GM19043 (cell line): ENCODE results near the gene LNPK.
"Not testable (repeated sequence)": the region's sequence is repeated elsewhere in the genome, so short reads cannot be mapped to it uniquely, and the experiment has no call there.

Source experiments
- ATAC-seq: cut with Tn5 transposase; IDR thresholded peaks from one replicate; pipeline ENCODE4 v1.9.1; 2021; ENCODE audit warnings: low read depth; ENCODE audit not compliant: unreplicated experiment

Gene LNPK, protein sequence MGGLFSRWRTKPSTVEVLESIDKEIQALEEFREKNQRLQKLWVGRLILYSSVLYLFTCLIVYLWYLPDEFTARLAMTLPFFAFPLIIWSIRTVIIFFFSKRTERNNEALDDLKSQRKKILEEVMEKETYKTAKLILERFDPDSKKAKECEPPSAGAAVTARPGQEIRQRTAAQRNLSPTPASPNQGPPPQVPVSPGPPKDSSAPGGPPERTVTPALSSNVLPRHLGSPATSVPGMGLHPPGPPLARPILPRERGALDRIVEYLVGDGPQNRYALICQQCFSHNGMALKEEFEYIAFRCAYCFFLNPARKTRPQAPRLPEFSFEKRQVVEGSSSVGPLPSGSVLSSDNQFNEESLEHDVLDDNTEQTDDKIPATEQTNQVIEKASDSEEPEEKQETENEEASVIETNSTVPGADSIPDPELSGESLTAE

DNA sequence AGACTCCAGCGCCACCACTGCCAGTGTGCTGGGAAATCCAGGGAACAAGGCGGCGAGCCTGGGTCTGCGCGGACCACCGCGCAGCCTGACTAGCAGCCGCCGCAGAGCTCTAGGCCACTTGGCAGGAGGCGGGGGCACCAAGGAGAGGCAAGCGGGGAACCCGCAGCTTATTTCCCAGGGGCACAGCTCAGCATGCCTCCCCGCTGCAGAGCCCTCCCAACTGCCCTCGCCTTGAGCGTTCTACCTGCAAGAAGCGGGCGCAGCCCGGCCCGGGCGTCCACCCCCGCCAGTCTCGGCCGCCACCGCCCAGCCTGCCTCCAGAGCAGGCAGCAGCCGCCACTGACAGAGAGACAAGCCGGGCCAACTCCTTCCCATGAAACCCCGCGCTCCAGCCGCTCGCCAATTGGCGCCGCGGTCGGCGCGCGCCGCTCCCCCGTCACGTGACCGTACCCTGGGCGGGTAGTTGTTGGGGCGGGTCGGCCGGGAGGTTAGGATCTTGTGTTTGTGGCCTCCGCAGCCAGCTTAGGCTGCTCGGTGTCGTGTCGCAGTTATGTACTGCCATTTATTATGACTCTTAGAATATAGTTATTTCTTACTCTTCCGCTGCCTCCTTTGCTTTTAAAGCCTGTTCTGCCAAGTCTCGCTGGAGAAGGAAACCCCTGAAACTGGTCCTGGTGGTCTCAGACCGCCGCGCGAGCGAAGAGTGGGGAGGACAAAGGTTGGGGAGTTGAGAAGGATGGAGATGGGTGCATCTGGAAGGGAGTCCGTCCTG is at the start of gene LNPK:
Gene LNPK, minus strand, starts transcription at position 352 of the 772 bp plus-strand sequence. CDS start 6,683 bp downstream, outside the sequence.
- ATAC-seq = peak; percentile 90

GRCh38 chr2:176039375-176039774 is 37.3 kb upstream of the LNPK start:
- no peak for ATAC-seq

GRCh38 chr2:176038694-176039093 is 36.6 kb upstream of the LNPK start:
- ATAC-seq = no peak

- no peak for ATAC-seq
These were observed 33.1 kb upstream of the LNPK start for GRCh38 chr2:176035013-176035691.

- ATAC-seq = no peak
These were observed 25.7 kb upstream of the LNPK start for GRCh38 chr2:176027806-176028205.

- ATAC-seq = no peak
These were observed 23.9 kb upstream of the LNPK start for GRCh38 chr2:176025932-176026331.

DNA sequence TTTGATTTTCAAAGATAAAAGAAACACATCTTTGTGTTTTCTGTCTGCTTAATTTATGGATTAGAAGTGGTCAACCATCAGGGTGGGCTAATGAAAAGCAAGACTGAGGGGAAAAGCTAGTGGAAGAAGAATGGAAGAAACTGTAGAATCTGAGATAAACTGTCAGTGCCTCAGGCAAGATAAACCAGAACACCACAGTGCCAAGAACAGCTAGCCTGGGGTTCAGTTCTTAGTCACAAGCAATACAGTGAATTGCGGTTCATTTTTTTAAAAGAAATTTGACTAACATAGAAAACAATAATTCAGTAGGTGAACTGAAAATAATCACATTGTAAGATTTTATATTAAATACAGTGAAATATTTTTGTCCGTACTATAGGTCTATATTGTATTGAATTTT is 22.0 kb upstream of the LNPK start:
- no peak for ATAC-seq

DNA sequence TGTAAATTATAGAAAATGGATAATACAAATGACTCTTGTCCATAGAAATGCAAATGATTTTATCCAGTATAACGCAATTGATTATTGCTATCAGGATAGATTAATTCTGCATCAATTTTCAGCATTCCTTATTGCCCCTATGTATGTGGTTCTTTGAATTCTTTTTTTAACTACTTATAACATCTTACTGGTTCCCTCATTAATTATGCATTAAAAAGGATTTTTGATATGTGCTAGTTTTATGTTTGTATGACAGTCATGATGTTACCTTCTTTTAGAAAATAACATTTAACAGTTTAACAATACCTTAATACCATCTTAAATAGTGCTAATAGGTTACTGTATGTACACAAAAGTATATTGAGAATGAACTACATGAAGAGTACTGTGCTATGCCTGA is 20.0 kb upstream of the LNPK start:
- no peak for ATAC-seq

DNA sequence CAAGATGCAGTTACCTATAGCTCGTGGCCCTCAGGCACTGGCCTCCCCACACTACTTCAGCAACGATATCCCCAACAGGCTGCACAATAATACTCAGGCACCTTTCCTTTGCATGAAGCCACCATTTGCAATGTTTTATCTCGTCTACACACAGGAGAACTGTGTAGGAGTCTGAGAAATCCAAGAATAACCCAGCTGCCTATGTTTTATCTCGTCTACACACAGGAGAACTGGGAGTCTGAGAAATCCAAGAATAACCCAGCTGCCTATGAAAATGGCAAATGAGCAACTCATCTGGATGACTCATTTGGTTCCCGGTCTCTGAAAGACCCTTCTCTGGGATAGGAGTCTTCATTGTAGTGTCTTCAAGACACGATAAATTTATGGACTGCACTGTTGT is 18.3 kb upstream of the LNPK start:
- ATAC-seq = no peak

GRCh38 chr2:176018708-176019107 is 16.6 kb upstream of the LNPK start:
- ATAC-seq = no peak

DNA sequence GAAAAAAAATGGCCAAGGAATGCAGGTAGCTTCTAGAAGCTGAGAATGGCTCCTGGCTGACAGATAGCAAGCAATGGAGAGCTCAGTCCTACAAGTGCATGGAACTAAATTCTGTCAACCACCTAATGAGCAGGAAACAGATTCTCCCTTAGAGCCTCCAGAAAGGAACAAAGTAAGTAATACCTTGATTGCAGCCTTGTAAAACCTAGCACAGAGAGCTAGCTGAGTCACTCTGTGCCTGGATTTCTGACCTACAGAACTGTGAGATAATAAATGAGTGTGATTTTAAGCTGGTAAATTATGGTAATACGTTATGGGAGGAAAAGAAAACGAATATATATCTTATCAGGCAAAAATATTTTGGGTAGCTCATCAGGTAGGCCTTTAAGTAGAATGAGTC is 7.4 kb upstream of the LNPK start:
- no peak for ATAC-seq

DNA sequence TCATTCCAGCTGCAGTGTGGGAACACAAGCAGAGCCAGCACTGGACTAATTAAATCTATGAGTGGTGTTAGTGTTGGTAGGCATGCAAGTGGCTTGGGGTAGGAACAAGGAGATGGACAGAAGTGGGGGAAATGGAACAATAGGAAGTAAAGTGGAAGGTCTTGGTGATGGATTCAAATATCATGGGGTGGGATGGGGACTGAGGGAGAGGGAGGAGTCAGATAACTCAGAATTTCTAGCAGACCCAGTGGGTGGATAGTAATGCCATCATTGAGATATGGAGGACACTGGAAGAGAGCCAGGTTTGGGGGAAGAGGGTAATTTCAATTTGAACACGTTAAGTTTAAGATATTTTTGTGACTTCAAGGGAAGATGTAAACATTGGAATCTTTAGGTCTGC is 2.9 kb upstream of the LNPK start:
- no peak for ATAC-seq

- ATAC-seq = no peak
These were observed 1.9 kb upstream of the LNPK start for GRCh38 chr2:176003958-176004357.

- no peak for ATAC-seq
These were observed 682 bp upstream of the LNPK start for GRCh38 chr2:176002688-176003210.

- ATAC-seq = peak; percentile 47
These were observed 669 bp downstream of the LNPK start for GRCh38 chr2:176001281-176001915.

DNA sequence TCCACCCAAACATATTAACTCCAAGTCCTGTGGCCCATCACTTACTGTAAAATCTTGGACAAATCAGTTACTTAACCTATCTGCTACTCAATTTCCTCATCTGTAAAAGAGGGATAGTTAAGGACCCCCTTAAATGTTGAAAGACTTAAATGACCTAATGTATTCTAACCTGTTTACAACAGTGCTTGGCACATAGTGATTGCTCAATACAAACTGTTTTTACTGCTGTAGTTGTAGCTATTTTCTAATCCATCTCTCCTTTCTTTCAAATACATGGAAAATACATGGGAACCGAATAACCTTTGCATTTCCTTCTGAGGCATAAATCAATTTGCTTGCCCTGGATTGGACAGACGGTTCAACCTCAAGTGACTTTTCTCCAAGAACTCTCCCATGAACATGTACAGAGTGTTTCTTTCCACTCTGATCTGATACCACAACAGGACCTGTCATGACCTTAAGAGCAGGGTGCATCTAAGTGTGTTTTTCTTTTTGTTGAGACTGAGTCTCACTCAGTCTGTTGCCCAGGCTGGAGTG is 2.7 kb downstream of the LNPK start:
- ATAC-seq = no peak

DNA sequence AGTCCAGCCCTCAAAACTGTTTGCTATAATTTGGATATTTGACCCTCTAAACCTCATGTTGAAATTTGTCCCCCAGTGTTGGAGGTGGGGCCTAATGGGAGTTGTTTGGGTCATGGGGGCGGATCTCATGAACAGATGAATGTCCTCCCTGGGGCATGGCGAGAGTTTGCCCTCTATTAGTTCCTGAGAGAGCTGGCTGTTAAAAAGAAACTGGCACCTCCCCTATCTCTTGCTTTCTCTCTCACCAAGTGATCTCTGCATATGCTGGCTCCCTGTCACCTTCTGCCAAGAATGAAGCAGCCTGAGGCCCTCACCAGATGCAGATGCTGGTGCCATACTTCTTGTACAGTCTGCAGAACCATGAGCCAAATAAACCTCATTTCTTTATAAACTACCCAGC is 12.0 kb downstream of the LNPK start:
- ATAC-seq = no peak

DNA sequence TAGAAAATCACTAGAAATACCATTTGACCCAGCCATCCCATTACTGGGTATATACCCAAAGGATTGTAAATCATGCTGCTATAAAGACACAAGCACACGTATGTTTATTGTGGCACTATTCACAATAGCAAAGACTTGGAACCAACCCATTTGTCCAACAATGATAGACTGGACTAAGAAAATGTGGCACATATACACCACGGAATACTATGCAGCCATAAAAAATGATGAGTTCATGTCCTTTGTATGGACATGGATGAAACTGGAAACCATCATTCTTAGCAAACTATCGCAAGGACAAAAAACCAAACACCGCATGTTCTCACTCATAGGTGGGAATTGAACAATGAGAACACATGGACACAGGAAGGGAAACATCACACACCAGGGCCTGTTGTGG is 14.9 kb downstream of the LNPK start:
- ATAC-seq = not testable (repeated sequence)

DNA sequence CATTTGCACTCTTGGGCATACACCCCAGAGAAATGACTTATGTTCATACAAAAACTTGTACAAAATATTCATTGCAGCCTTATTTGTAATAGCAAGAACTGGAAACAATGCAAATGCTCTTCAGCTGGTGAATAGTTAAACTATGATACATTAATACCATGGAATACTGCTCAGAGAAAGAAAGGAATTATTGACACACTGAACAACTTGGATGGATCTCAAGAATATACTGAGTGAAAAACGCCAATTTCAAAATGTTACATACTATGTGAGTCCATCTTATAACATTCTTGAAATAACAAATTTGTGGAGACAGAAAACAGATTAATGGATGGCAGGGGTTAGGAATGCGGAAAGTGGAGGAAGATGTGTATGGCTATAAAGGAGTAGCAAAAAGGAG is 17.2 kb downstream of the LNPK start:
- ATAC-seq = no peak

DNA sequence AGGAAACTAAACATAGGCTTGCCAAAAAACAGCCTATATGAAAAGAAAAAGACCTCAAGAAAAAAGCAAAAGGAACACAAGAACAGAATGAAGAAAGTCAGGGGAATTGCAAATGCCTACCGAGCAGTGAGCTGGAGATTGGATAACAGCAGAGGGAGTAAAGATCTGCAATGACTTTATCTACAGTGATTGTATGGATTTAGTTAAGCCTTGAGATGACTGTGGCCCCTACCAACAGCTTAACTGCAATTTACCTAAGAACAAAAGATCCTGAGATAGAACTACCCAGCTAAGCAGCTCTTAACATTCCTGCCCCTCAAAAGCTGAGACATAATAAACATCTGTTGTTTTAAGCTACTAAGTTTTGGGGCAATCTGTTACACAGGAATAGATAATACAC is 20.5 kb downstream of the LNPK start:
- ATAC-seq = no peak
